AG08396 (cell line): ENCODE data around the gene MIEN1.
"Not testable (repeated sequence)": the region's sequence is repeated elsewhere in the genome, so short reads cannot be mapped to it uniquely, and the experiment has no call there.

ENCODE experiments used
- DNase-seq: peaks from one replicate; pipeline ENCODE4 v3.0.0; 2012; ENCODE audit warnings: low spot score, mixed read lengths

Gene MIEN1

GRCh38 chr17:39699157-39699817, 31.0 kb downstream of the MIEN1 start:
- not testable (repeated sequence) for DNase-seq

- DNase-seq, result no peak
These were observed 32.4 kb downstream of the MIEN1 start for GRCh38 chr17:39697961-39698360.

GRCh38 chr17:39696731-39697130, 33.6 kb downstream of the MIEN1 start:
- DNase-seq, result no peak

DNA sequence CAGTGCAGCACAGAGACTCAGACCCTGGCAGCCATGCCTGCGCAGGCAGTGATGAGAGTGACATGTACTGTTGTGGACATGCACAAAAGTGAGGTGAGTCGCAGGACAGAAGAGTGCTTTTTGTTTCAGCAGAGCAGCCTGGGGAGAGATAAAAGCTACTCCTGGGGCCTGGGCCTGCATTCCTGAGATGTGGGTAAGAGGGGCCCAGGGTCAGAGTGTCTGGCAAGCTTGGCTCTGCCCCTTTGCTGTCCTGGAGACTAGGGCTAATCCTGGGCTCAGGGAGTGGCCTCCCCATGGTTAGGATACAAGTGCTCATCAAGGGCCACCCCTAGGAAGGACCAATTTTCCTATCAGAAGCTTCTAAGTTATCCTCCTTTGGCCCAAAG, 35.2 kb downstream of the MIEN1 start:
- no peak for DNase-seq

- DNase-seq, result no peak
These were observed 35.7 kb downstream of the MIEN1 start for GRCh38 chr17:39694593-39694992.

GRCh38 chr17:39688945-39689344, 41.4 kb downstream of the MIEN1 start:
- DNase-seq, result no peak

DNA sequence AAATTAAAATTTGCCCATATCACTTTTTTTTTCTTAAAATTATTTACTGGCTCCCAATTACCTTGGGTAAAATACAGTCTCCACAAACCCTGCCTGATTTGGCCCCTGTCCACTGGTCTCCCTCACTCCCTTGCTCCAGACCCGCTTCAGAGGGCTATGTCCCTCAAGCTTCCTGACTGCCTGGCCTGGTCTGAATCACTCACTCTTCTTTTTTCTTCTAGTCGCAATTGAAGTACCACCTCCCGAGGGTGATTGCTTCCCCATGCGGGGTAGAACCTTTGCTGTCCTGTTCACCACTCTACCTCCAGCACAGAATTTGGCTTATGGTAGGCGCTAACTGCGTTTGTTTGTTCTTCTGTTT, 41.9 kb downstream of the MIEN1 start:
- DNase-seq, result no peak

- DNase-seq, result peak; percentile 93
These were observed 42.5 kb downstream of the MIEN1 start, which contains the start of gene PGAP3 for GRCh38 chr17:39687546-39688474. TSS of gene PGAP3 (minus strand) at chr17:39688057. CDS start at chr17:39688014, 43 bp downstream.

DNA sequence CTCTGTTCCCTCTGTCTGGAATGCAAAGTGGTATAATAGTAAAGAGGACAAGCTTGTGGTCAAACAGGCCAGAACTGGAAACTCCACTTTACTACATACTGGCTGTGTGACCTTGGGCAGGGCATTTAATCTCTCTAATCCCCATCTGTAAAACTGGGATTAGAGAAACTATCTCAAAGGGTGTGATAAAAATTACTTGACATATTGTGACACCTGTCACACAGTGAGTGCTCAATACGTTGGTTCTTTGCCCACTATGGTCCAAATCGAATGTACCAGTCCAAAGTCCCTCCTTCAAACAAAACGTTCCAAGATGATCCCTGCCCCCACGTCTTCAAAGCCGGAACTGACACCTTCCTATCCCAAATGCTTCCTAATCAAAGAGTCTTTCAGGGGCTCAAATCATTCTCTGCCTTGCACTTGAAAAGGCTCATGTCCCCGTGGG, 43.2 kb downstream of the MIEN1 start:
- DNase-seq, result no peak

GRCh38 chr17:39684369-39685192, 45.8 kb downstream of the MIEN1 start:
- DNase-seq, result no peak

DNA sequence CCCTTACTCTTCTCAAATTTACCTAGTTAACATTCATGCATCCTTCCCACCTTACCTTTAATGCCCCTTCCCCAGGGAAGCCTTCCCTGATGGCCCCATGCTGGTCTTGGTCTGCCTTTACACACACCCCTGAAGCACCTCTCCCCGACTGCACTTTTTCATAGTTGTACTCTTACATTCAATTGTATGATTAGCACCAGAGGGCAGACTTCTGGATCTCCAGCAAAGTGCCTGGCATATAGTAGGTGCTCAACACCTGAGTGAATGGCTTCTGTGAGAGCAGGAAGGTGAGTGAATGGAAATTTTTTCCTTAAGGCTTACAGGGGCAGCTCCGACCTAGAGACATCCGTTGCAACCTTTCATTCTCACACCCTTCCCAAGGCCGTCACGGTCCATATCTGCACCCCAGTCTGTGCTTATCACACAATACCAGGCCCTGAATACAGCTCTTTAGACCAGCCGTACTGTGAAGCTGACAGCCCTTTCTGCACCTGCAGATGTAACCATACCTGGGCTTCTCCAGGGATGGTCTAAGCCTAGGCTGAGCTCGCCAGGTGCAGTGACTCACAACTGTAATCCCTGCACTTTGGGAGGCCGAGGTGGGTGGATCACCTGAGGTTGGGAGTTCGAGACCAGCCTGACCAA, 46.9 kb downstream of the MIEN1 start:
- no peak for DNase-seq

DNA sequence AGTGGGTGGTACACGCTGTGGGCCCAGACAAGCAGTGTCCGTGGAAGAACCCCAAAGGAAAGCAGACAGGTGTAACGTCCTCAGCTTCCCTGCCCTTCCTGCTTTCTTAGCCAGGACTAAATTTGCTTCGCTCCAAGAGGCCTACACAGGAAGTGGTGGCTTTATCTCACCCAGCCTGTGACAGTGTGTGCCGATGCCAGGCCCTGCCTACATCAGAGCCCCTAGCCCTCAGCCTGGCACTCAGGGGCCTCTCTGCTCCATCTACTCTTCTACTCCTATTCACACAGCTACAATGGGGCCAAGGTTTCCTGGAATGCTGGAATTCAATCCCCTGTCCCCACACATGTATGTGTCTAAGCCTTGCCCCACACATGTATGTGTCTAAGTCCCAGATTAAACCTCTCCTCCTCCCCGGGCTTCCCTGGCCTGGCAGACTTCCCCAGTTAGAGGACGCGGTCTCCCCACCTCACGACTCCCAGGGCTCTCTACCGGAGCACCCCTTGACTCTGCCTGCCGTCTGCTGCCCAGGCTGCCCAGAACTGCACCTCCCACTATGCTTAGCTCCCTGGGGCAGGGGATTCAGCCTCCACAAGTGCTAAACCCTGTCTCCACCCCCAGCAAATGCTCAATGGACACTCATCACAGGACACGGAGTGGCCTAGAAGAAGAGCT, 50.7 kb downstream of the MIEN1 start:
- DNase-seq, result no peak
